Measurements from ENCODE around the gene OPTN. TPM values are rescaled to one million over a fixed set of nuclear protein-coding genes. Genes with fewer than 3 reads are reported as not detected.
"Not testable (repeated sequence)": the region's sequence is repeated elsewhere in the genome, so short reads cannot be mapped to it uniquely, and the experiment has no call there.

Gene OPTN
- total and polyA plus RNA-seq, 2 of the 8 experiments (the other 6 are each of a cell fraction or from before 2014, with no cell fraction given): 4.8 to 20.1 TPM

GRCh38 chr10:13152296-13152695, 52.3 kb downstream of the OPTN start (continued):
- TF ChIP-seq CTBP2 (IDR thresholded peaks at IDR 0.05; ENCODE audit: borderline replicate concordance, insufficient read depth, insufficient read length, low read length) (no peak), ASH2L (IDR thresholded peaks at IDR 0.05; ENCODE audit: low read length) (no peak), CBX8 (IDR thresholded peaks at IDR 0.05; ENCODE audit: borderline replicate concordance, low read depth, low read length) (no peak), YY1 (IDR thresholded peaks at IDR 0.05; ENCODE audit: low read depth, low read length) (no peak)

- H2AFZ ChIP-seq (ENCODE audit: low read length); H3K4me3 ChIP-seq (ENCODE audit: extremely low read depth in 1 of 4, insufficient read depth in 2 of 4, low read depth in 3 of 4, low read length in 4 of 4); H3K9ac ChIP-seq (replicated peaks in 1 of 4; ENCODE audit: extremely low read depth in 1 of 4, low read depth in 3 of 4, low read length in 3 of 4); H2BK12ac ChIP-seq (ENCODE audit: low read depth, low read length); H4K8ac ChIP-seq (ENCODE audit: extremely low read depth, insufficient read depth, low read length); H3K36me3 ChIP-seq (ENCODE audit: control insufficient read depth in 2 of 4, insufficient read depth in 4 of 4, low read length in 3 of 4); H3K23me2 ChIP-seq (ENCODE audit: low read depth, low read length); H3K9me3 ChIP-seq (ENCODE audit: insufficient read depth in 2 of 2, low read depth in 1 of 2, low read length in 1 of 2); H3K14ac ChIP-seq (ENCODE audit: insufficient read length); CTCF ChIA-PET (ENCODE audit: partially characterized antibody); H2AK5ac ChIP-seq (ENCODE audit: low read depth, low read length); H2BK5ac ChIP-seq (ENCODE audit: low read depth, low read length); POLR2A ChIA-PET (ENCODE audit: partially characterized antibody); FAIRE-seq; H3K4me2 ChIP-seq (ENCODE audit: insufficient read depth in 1 of 2, low read depth in 2 of 2, low read length in 2 of 2); H3K27me3 ChIP-seq (replicated peaks in 1 of 4; ENCODE audit: control insufficient read depth in 3 of 4, extremely low read depth in 1 of 4, insufficient read depth in 3 of 4, low read length in 3 of 4); H3K79me1 ChIP-seq (ENCODE audit: low read depth, low read length); H2BK20ac ChIP-seq (ENCODE audit: low read length); H3K18ac ChIP-seq (ENCODE audit: extremely low read depth, low read length); H3K79me2 ChIP-seq (ENCODE audit: control insufficient read depth in 1 of 2, insufficient read depth in 2 of 2, low read length in 2 of 2); H3K4me1 ChIP-seq (replicated peaks in 1 of 4; ENCODE audit: control insufficient read depth in 3 of 4, insufficient read depth in 4 of 4, low read length in 3 of 4); H3K56ac ChIP-seq (replicated peaks; ENCODE audit: insufficient read length, low read depth, low read length); H2BK15ac ChIP-seq (ENCODE audit: low read length); DNase-seq (ENCODE audit: low read depth in 1 of 2, low spot score in 2 of 2); H4K91ac ChIP-seq (replicated peaks; ENCODE audit: insufficient read length, low read length); H2BK120ac ChIP-seq (replicated peaks; ENCODE audit: low read depth, low read length); H4K5ac ChIP-seq (ENCODE audit: insufficient read length, low read depth, low read length); H4K20me1 ChIP-seq (replicated peaks in 1 of 2; ENCODE audit: control insufficient read depth in 1 of 2, insufficient read depth in 2 of 2, low read length in 2 of 2); H3K27ac ChIP-seq (ENCODE audit: low read depth, low read length); H3K23ac ChIP-seq (ENCODE audit: insufficient read length); H3K4ac ChIP-seq (replicated peaks; ENCODE audit: insufficient read length, low read depth, low read length): not testable (repeated sequence)
- 81% methylated on average over 3 of the region's 4 CpGs; no CpG with 5 or more reads in 1 of the 2 experiments for WGBS, 2 experiments (ENCODE audit: extremely low coverage in 1 of 2, insufficient coverage in 1 of 2, insufficient read length in 1 of 2, insufficient replicate concordance in 2 of 2, low coverage in 1 of 2, low lambda C conversion rate in 2 of 2, missing lambda C conversion rate in 1 of 2)
Observed at GRCh38 chr10:13155860-13156259, 55.9 kb downstream of the OPTN start.

All from H1 (cell line).